Measurements from ENCODE around the gene C11orf58. TPM values are rescaled to one million over a fixed set of nuclear protein-coding genes. Genes with fewer than 3 reads are reported as not detected.

C11orf58 gene
- polyA plus RNA-seq, 1 donor from 2014 or later = 226 TPM

GRCh38 chr11:16741473-16741872 is 3.0 kb downstream of the C11orf58 start:
- Histone ChIP-seq H3K9me2 (ENCODE audit: insufficient read depth, low read length) (no peaks in the 10 kb centered on the region), H3K36me3 (ENCODE audit: insufficient read depth, low read length) (peaks cover 12% of the 10 kb centered on the region), H3K79me2 (replicated peaks; ENCODE audit: insufficient read depth, low read length) (peaks cover 79% of the 10 kb centered on the region), H3K27me3 (ENCODE audit: insufficient read depth, low read depth, low read length) (no peaks in the 10 kb centered on the region), H3K9me3 (ENCODE audit: low read length) (peaks cover 3% of the 10 kb centered on the region), H3F3A (ENCODE audit: insufficient read depth, low read length, poor library complexity, severe bottlenecking) (no peaks in the 10 kb centered on the region), H3K27ac (ENCODE audit: low read length) (no peak overlapping the region), H3K9ac (ENCODE audit: low read length) (no peak overlapping the region), H4K20me1 (ENCODE audit: insufficient read depth) (peaks cover 4% of the 10 kb centered on the region), H2AFZ (ENCODE audit: low read depth, low read length) (no peak overlapping the region), H3K4me3 (ENCODE audit: low read length) (peak overlapping the region; percentile 39), H3K4me2 (ENCODE audit: low read length) (no peak overlapping the region)
- TF ChIP-seq POLR2AphosphoS5 (IDR thresholded peaks at IDR 0.05) (no peak), SMC3 (conservative IDR thresholded peaks at IDR 0.05; ENCODE audit: poor library complexity) (no peak)

GRCh38 chr11:16743478-16743877 is 5.0 kb downstream of the C11orf58 start:
- Histone ChIP-seq H3F3A (ENCODE audit: insufficient read depth, low read length, poor library complexity, severe bottlenecking) (no peaks in the 10 kb centered on the region), H3K27me3 (ENCODE audit: insufficient read depth, low read depth, low read length) (no peaks in the 10 kb centered on the region), H3K27ac (ENCODE audit: low read length) (no peak overlapping the region), H3K9ac (ENCODE audit: low read length) (no peak overlapping the region), H3K4me3 (ENCODE audit: low read length) (peak overlapping the region; percentile 28), H3K4me2 (ENCODE audit: low read length) (peak overlapping the region; percentile 31), H3K9me2 (ENCODE audit: insufficient read depth, low read length) (no peaks in the 10 kb centered on the region), H3K79me2 (replicated peaks; ENCODE audit: insufficient read depth, low read length) (peaks cover 92% of the 10 kb centered on the region), H2AFZ (ENCODE audit: low read depth, low read length) (no peak overlapping the region), H3K9me3 (ENCODE audit: low read length) (peaks cover 3% of the 10 kb centered on the region), H3K36me3 (ENCODE audit: insufficient read depth, low read length) (peaks cover 18% of the 10 kb centered on the region), H4K20me1 (ENCODE audit: insufficient read depth) (peaks cover 4% of the 10 kb centered on the region)
- no peak for TF ChIP-seq MXI1 (conservative IDR thresholded peaks at IDR 0.05; ENCODE audit: poor library complexity, severe bottlenecking)
- TF ChIP-seq TAF1 (IDR thresholded peaks at IDR 0.05; ENCODE audit: low read depth) = no peak
- no peak for TF ChIP-seq SMC3 (conservative IDR thresholded peaks at IDR 0.05; ENCODE audit: poor library complexity)
- no peak for TF ChIP-seq CTCF (IDR thresholded peaks at IDR 0.05; ENCODE audit: poor library complexity, severe bottlenecking)
- TF ChIP-seq RAD21 (conservative IDR thresholded peaks at IDR 0.05) = no peak
- no peak for TF ChIP-seq REST (IDR thresholded peaks at IDR 0.05; ENCODE audit: borderline replicate concordance)
- TF ChIP-seq EP300 (conservative IDR thresholded peaks at IDR 0.05; ENCODE audit: poor library complexity, severe bottlenecking) = no peak
- TF ChIP-seq EZH2 (IDR thresholded peaks at IDR 0.05; ENCODE audit: borderline replicate concordance, insufficient read depth, low read length, poor library complexity, severe bottlenecking) = no peak
- no peak for TF ChIP-seq POLR2AphosphoS5 (IDR thresholded peaks at IDR 0.05)
